HEK293 (cell line): ENCODE measurements around the gene RORC.

ENCODE experiments used
- CTCF ChIP-seq: fragments of 450-650 bp; formaldehyde crosslinking; IDR thresholded peaks from 2 replicates; pipeline ENCODE4 v1.5.1; 2016; ENCODE audit warnings: missing biosample characterization, missing genetic modification characterization
- GFI1B ChIP-seq: fragments of 450-650 bp; formaldehyde crosslinking; IDR thresholded peaks from 2 replicates; pipeline ENCODE4 v1.5.1; 2016; ENCODE audit warnings: missing biosample characterization, missing genetic modification characterization
- OVOL3 ChIP-seq: fragments of 450-650 bp; formaldehyde crosslinking; IDR thresholded peaks from 2 replicates; pipeline ENCODE4 v1.5.1; 2016; ENCODE audit warnings: missing biosample characterization, missing genetic modification characterization
- ZBTB8A ChIP-seq: fragments of 450-650 bp; formaldehyde crosslinking; IDR thresholded peaks from 2 replicates; pipeline ENCODE4 v1.5.1; 2016; ENCODE audit warnings: missing biosample characterization, missing genetic modification characterization
- ZNF23 ChIP-seq: fragments of 450-650 bp; formaldehyde crosslinking; IDR thresholded peaks from 2 replicates; pipeline ENCODE4 v1.5.1; 2016; ENCODE audit warnings: missing biosample characterization, missing genetic modification characterization, borderline replicate concordance
- ZNF350 ChIP-seq: fragments of 450-650 bp; formaldehyde crosslinking; IDR thresholded peaks from 2 replicates; pipeline ENCODE4 v1.5.0; 2017; ENCODE audit warnings: missing biosample characterization, mild to moderate bottlenecking, missing genetic modification characterization
- ZNF580 ChIP-seq: fragments of 450-650 bp; formaldehyde crosslinking; IDR thresholded peaks from 2 replicates; pipeline ENCODE4 v1.5.1; 2016; ENCODE audit warnings: missing biosample characterization, missing genetic modification characterization
- ZNF623 ChIP-seq: fragments of 450-650 bp; formaldehyde crosslinking; IDR thresholded peaks from 2 replicates; pipeline ENCODE4 v1.5.1; 2016; ENCODE audit warnings: missing biosample characterization, missing genetic modification characterization
- ZNF701 ChIP-seq: fragments of 450-650 bp; formaldehyde crosslinking; IDR thresholded peaks from 2 replicates; pipeline ENCODE4 v1.5.1; 2016; ENCODE audit warnings: missing biosample characterization, missing genetic modification characterization

GRCh38 chr1:151851886-151852285 lies 20.3 kb upstream of the RORC start:
- TF ChIP-seq ZNF701 (tag by site-specific recombination) (no peak), ZBTB8A (tag by site-specific recombination) (no peak), GFI1B (tag by site-specific recombination) (no peak), ZNF350 (tag by site-specific recombination) (no peak), CTCF (no peak), ZNF623 (tag by site-specific recombination) (no peak), ZNF580 (tag by site-specific recombination) (no peak), OVOL3 (tag by site-specific recombination) (no peak), ZNF23 (no peak)
